Ishikawa (cell line): ENCODE data around the gene TMEM61.

Experiments used
- CEBPB ChIP-seq: IDR thresholded peaks from 2 replicates; pipeline ENCODE4 v1.6.1; 2012
- CREB1 ChIP-seq: IDR thresholded peaks from 2 replicates; pipeline ENCODE4 v1.6.1; 2012; ENCODE audit warnings: low read depth
- FOXM1 ChIP-seq: IDR thresholded peaks from 2 replicates; pipeline ENCODE4 v1.6.1; 2012; ENCODE audit warnings: low read depth, borderline replicate concordance
- RAD21 ChIP-seq: IDR thresholded peaks from 2 replicates; pipeline ENCODE4 v1.6.1; 2012; ENCODE audit warnings: low read depth
- TAF1 ChIP-seq: IDR thresholded peaks from 2 replicates; pipeline ENCODE4 v1.6.1; 2012; ENCODE audit warnings: low read depth, mild to moderate bottlenecking

DNA sequence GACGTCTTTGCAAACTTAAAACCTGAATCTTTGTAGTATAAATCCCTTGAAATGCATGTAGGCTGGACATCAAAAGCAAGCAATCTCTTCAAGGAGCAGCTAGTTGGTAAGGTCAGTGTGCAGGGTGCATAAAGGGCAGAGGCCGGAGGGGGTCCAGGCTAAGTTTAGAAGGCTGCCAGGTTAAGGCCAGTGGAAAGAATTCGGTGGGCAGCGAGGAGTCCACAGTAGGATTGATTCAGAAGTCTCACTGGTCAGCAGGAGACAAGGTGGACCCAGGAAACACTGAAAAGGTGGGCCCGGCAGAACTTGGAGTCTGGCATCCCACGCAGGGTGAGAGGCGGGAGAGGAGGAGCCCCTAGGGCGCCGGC, 58.5 kb downstream of the TMEM61 start:
- TF ChIP-seq CREB1, result no peak
- TF ChIP-seq CEBPB, result no peak
- TF ChIP-seq FOXM1, result no peak
- TF ChIP-seq TAF1, result no peak
- TF ChIP-seq RAD21, result no peak
